GM10266 (cell line): ENCODE measurements around the gene ARHGAP5.

Source experiments
- DNase-seq: peaks from one replicate; pipeline ENCODE4 v3.0.0; 2012; ENCODE audit errors: extremely low spot score
- TF ChIP-seq, protein P1 (sequence below): IDR thresholded peaks from 2 replicates; pipeline ENCODE4 v1.5.1; 2012; ENCODE audit warnings: mild to moderate bottlenecking, low read depth; ENCODE audit not compliant: control insufficient read depth, insufficient read depth; ENCODE audit errors: missing control alignments

ARHGAP5 gene

DNA sequence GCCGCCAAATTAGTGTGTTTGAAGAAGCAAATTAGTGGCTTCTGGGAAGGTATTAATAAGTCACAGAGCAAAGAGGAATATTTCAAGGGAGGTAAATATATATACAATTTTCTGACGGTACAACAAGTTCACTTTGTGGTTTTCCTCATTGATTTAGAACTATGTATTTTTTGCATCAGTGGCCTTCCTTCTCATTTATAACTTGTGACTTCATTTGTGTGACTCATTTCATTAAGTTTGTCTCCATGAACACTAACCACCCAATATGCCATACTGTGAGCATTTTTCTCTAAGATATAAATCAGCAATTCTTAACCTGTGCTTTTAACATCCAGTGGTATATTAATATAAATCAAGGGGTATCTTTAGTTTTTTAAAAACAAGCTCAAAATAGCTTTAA, 29.3 kb upstream of the ARHGAP5 start:
- DNase-seq = no peak
- TF ChIP-seq, protein P1, sequence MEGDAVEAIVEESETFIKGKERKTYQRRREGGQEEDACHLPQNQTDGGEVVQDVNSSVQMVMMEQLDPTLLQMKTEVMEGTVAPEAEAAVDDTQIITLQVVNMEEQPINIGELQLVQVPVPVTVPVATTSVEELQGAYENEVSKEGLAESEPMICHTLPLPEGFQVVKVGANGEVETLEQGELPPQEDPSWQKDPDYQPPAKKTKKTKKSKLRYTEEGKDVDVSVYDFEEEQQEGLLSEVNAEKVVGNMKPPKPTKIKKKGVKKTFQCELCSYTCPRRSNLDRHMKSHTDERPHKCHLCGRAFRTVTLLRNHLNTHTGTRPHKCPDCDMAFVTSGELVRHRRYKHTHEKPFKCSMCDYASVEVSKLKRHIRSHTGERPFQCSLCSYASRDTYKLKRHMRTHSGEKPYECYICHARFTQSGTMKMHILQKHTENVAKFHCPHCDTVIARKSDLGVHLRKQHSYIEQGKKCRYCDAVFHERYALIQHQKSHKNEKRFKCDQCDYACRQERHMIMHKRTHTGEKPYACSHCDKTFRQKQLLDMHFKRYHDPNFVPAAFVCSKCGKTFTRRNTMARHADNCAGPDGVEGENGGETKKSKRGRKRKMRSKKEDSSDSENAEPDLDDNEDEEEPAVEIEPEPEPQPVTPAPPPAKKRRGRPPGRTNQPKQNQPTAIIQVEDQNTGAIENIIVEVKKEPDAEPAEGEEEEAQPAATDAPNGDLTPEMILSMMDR = no peak

DNA sequence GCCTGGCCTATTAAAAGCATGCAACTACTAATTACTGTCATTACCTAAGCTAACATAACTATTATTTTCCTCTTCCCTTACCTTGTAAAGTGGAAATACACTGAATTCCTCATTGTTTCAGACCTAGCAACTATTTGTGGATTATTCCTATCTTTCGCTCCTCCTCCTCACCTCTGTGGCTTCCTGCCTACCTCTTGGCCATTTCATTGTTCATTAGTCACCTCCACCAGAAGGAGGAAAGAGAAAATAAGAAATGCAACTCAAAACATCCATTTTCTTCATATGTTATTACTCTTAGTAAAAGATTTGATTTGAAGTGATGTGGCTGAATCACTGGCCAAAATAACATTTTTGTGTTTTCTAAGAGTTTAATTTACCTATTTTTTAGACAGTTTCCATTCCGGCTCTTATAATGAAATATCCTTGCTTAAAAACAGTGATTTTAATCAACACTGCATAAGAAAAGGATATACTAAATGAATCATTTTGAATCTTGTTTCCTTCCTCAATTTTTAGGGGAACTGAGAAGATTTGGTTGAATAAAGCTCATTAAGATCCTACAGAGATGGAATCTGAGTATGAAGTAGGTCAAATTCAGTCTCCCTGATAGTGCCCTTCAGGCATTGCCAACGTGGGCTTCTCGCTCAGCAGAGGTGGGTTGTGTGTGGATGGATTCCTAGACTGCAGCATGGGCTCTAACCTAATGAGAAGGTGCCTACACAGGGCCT, 27.6 kb upstream of the ARHGAP5 start:
- no peak for DNase-seq
- TF ChIP-seq, protein P1 = no peak

DNA sequence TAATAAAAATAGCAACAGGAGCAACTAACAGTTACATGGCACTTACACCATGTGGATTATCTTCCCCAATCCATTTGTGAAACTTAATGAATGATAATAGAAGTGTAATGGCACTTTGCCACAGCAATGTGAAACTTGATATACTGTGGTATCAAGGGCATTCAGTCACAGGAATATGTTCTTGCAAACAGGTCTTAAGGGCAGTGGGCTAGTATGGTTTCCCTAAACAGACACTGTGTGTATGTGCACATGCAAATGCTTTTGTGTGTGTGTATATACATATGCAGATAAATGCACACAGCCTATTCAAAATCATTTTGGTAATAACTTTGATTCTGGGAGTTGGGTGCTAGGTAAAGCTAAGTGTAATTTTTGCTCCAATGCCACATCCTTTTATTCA, 26.2 kb upstream of the ARHGAP5 start:
- no peak for DNase-seq
- TF ChIP-seq, protein P1 = no peak

DNA sequence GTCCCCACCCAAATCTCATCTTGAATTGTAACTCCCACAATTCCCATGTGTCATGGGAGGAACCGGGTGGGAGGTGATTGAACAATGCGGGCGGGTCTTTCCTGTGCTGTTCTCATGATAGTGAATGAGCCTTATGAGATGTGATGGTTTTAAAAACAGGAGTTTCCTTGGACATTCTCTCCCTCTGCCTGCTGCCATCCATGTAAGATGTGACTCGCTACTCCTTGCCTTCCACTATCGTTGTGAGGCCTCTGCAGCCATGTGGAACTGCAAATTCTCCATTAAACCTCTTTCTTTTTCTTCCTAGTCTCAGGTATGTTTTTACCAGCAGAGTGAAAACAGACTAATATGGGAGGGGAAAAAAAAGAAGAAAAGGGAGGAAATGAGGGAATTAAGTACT, 22.6 kb upstream of the ARHGAP5 start:
- no peak for DNase-seq
- TF ChIP-seq, protein P1 = no peak

DNA sequence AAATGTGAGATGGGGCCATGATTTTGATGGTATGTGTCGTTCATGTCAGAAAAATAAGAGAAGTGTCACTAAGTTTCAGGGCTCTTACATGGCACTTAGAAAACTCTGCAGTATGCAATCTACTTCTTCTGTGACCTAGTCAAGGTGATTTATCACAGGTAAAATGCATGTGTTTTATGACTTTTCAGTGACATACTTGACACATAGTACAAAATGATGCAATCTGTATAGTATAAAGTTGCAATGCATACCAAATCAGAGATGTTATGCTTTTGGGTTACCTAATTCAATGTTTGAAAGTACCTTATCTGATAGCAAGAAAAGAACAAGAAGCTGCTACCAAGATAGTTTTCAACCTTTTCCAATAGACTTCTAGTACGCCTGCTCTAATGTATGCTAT, 21.9 kb upstream of the ARHGAP5 start:
- TF ChIP-seq, protein P1 = no peak
- DNase-seq = no peak

DNA sequence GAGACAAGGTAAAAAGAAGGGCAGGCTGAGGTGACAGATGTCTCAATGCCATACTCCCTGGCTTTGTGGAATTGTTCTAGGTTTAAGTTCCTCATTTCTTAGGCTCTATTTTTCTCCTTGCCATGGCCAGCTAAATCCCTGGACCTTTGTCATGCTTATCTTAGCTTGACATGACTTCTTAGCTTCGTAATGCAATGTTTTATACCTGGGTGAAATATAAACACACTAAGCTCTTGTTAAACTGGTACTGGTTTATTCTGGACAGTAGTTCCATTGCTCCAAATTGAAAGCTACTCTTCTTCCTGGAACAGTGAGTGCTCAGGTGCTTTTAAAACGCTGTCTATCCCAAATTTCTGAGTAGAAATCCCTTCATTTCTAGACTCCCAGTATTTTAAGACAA, 17.4 kb upstream of the ARHGAP5 start:
- TF ChIP-seq, protein P1 = no peak
- DNase-seq = no peak

DNA sequence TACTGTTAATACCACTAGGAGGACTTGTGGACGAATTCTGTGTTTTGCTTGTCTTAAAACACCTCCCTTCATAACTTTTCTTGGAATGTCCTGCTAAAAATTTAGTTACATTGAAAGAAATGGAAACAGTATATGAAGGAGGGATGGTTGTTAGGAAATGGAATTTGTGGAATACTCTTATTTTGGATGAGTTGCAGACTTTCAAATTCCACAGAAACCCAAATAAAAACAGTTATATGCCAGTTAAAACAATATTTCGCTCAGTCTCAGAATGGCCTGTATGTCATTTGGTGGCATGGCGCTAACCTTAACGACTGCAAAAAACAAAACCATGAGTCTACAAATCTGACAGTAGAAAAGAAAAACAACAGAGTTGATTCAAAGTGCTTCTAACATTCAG, 12.2 kb upstream of the ARHGAP5 start:
- TF ChIP-seq, protein P1 = no peak
- DNase-seq = no peak
